ENCODE measurements around the gene ZNF638. TPM values are rescaled to one million over a fixed set of nuclear protein-coding genes. Genes with fewer than 3 reads are reported as not detected.

The ZNF638 gene
- total RNA-seq, 4 donors from 2014 or later, result 154 to 299 (median 202) TPM

DNA sequence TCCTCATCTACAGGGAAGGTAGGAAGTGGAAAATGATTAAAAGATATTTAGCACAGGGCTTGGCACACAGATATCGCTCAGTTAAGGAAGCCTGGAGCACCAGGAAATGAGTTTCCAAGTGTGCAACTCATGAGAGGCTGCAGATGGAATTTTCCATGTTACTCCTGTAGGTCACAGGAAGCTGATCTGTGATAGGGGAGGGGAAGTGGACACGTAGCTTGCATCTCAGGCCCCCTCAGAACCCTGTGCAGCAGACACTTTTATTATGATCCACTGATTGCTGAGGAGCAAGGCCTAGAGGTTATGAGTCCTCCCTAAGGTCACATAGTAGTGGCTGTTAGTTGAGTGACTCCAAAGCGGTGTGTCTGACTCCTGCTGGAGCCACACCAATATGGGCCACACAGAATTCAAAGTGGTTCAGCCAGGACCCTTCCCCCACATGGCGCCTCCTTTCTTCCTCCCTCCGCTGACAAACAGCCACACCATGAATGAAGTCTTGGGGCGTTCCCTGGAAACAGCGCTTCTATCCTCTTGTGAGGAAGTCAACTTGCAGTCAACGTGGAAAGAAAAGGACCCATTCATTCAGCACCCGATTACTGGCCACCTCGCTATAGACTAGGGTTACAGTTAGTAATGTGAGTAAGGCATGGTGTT is 143.3 kb downstream of the ZNF638 start:
- no peak for TF ChIP-seq POLR2A (IDR thresholded peaks at IDR 0.05)
- TF ChIP-seq, protein P1, sequence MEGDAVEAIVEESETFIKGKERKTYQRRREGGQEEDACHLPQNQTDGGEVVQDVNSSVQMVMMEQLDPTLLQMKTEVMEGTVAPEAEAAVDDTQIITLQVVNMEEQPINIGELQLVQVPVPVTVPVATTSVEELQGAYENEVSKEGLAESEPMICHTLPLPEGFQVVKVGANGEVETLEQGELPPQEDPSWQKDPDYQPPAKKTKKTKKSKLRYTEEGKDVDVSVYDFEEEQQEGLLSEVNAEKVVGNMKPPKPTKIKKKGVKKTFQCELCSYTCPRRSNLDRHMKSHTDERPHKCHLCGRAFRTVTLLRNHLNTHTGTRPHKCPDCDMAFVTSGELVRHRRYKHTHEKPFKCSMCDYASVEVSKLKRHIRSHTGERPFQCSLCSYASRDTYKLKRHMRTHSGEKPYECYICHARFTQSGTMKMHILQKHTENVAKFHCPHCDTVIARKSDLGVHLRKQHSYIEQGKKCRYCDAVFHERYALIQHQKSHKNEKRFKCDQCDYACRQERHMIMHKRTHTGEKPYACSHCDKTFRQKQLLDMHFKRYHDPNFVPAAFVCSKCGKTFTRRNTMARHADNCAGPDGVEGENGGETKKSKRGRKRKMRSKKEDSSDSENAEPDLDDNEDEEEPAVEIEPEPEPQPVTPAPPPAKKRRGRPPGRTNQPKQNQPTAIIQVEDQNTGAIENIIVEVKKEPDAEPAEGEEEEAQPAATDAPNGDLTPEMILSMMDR (IDR thresholded peaks at IDR 0.05), result no peak
- WGBS, 2 donors, result 77 to 80% methylated on average over 8 to 10 of the region's 10 CpGs
- H3K27me3 ChIP-seq, result no peaks in the 10 kb centered on the region
- no peak overlapping the region for H3K4me3 ChIP-seq (replicated peaks in 1 of 3)
- no peaks in the 10 kb centered on the region for H3K36me3 ChIP-seq
- no peaks in the 10 kb centered on the region for H3K9me3 ChIP-seq
- H3K27ac ChIP-seq, result peak overlapping the region in 1 of 3 donors; percentile 41
- H3K4me1 ChIP-seq, result no peaks in the 10 kb centered on the region
- DNase-seq, result no peak
- intact Hi-C loops (cut with DNase I), result no loop called here

DNA sequence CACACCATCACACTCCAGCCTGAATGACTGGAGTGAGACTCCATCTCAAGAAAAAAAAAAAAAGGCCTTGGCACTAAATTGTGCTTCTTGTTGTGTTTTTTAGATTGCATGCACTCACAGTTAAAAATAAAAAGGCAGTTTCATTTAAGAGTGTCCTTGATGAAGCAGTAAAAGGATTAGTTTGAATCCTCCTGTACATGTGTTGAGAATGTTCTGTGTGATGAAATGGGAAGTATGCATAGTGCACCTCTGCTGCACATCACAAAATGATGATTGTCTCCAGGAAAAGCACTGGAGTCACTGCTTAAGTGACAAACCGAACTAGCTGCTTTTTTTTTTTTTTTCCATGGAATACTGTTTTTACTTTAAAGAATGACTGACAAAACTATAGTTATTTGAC is 144.9 kb downstream of the ZNF638 start:
- WGBS, 2 donors, result 46 to 65% methylated on average over 1 of the region's 1 CpG
- Histone ChIP-seq H3K4me1 (no peaks in the 10 kb centered on the region), H3K36me3 (no peaks in the 10 kb centered on the region), H3K9me3 (no peaks in the 10 kb centered on the region), H3K4me3 (replicated peaks in 1 of 3) (no peak overlapping the region), H3K27ac (no peak overlapping the region), H3K27me3 (no peaks in the 10 kb centered on the region)
- intact Hi-C loops (cut with DNase I), result no loop called here
- no peak for DNase-seq
- TF ChIP-seq, protein P1 (IDR thresholded peaks at IDR 0.05), result no peak
- no peak for TF ChIP-seq POLR2A (IDR thresholded peaks at IDR 0.05)

DNA sequence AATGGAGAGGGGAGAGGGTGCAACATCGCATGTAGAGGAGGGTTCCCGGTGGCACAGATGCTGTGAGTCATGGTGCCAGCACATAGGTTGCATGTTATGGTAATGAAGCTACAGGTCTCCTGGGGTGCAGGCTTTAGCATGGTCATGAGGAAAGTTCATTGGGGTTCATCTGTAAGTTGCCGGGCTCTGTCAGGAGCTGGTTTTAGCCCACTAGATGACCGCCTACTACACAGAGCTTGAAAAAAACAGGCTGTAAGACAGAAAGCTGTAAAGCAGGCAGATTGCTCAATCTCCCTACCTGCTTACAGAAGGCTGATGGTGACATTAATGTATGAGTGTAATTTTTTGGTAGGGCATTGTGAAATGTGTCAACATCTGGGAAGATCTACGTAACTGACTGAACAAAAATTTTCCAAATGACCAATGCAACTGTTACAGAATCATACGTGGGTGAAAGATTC is 145.7 kb downstream of the ZNF638 start:
- intact Hi-C loops (cut with DNase I), result no loop called here
- no peaks in the 10 kb centered on the region for H3K9me3 ChIP-seq
- H3K27me3 ChIP-seq, result no peaks in the 10 kb centered on the region
- TF ChIP-seq, protein P1 (IDR thresholded peaks at IDR 0.05), result no peak
- no peak for TF ChIP-seq POLR2A (IDR thresholded peaks at IDR 0.05)
- H3K4me3 ChIP-seq (replicated peaks in 1 of 3), result no peak overlapping the region
- H3K36me3 ChIP-seq, result no peaks in the 10 kb centered on the region
- H3K4me1 ChIP-seq, result no peaks in the 10 kb centered on the region
- 93 to 94% methylated on average over 6 of the region's 6 CpGs for WGBS, 2 donors
- no peak overlapping the region for H3K27ac ChIP-seq
- no peak for DNase-seq

DNA sequence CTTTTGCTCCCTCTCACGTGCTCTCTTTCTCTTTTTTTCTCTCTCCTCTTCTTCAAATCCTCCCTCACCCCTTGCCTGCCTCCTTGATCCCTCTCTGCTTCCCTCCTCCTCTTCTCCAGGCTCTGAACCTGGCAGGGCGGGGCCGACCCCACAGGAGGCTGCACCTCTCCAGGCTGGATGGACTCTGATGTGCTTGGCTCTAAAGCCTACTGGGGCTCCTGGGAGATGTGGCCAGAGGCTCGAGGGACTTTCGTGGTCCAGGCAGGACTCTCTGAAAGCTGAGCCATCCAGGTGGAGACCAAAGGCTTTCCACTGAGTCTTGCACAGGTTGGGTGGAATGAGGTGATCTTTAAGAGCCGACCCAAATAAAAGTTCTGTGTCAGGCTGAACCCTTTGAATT is 147.2 kb downstream of the ZNF638 start:
- H3K4me1 ChIP-seq, result no peaks in the 10 kb centered on the region
- intact Hi-C loops (cut with DNase I), result no loop called here
- no peak overlapping the region for H3K27ac ChIP-seq
- no peak overlapping the region for H3K4me3 ChIP-seq (replicated peaks in 1 of 3)
- H3K27me3 ChIP-seq, result no peaks in the 10 kb centered on the region
- H3K9me3 ChIP-seq, result no peaks in the 10 kb centered on the region
- WGBS, 2 donors, result 75 to 80% methylated on average over 6 of the region's 6 CpGs
- no peaks in the 10 kb centered on the region for H3K36me3 ChIP-seq
- no peak for DNase-seq
- TF ChIP-seq POLR2A (IDR thresholded peaks at IDR 0.05), result no peak
- TF ChIP-seq, protein P1 (IDR thresholded peaks at IDR 0.05), result no peak

DNA sequence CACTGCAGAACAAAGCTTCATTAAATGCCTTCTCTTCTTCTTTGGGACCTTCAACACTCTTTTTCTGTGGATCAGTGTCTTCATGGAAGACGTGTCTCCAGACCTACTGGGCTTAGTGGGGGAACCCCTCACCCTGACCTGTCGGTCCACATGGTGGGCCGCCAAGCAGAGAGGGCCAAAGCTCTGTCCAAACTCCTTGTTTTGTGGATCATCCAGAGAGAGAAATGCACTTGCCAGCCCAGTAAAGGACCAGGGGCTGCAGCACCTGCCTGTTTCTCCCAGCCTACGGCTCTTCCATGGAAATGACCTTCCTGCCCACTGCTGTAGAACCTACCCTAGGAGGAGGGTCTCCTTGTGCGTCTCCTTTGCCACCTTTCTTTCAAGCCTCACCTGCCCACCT is 147.7 kb downstream of the ZNF638 start:
- H3K36me3 ChIP-seq, result no peaks in the 10 kb centered on the region
- no peak for DNase-seq
- WGBS, 2 donors, result 92% methylated on average over 5 of the region's 5 CpGs
- TF ChIP-seq POLR2A (IDR thresholded peaks at IDR 0.05), result no peak
- TF ChIP-seq, protein P1 (IDR thresholded peaks at IDR 0.05), result no peak
- H3K9me3 ChIP-seq, result no peaks in the 10 kb centered on the region
- H3K4me1 ChIP-seq, result no peaks in the 10 kb centered on the region
- no peak overlapping the region for H3K4me3 ChIP-seq (replicated peaks in 1 of 3)
- intact Hi-C loops (cut with DNase I), result no loop called here
- no peak overlapping the region for H3K27ac ChIP-seq
- no peaks in the 10 kb centered on the region for H3K27me3 ChIP-seq

Measured in thyroid gland (tissue), 4 donors.